ENCODE results near the gene FOSB. TPM values are rescaled to one million over a fixed set of nuclear protein-coding genes. Genes with fewer than 3 reads are reported as not detected.

The FOSB gene
- total and polyA plus RNA-seq, 2 donors (not counting 3 experiments of a cell fraction or from before 2014, with no cell fraction given) = 2.0 to 10.7 TPM

- H3K27ac ChIP-seq (ENCODE audit: insufficient read depth, low read depth, low read length) = no peak overlapping the region
- H3K4me1 ChIP-seq (ENCODE audit: control insufficient read depth, extremely low read depth, insufficient read depth, low read length) = peaks cover 17% of the 10 kb centered on the region
- no peaks in the 10 kb centered on the region for H4K20me1 ChIP-seq (replicated peaks; ENCODE audit: control insufficient read depth, extremely low read depth, insufficient read depth, low read length)
- H3K79me2 ChIP-seq (ENCODE audit: control insufficient read depth, insufficient read depth, low read length) = no peaks in the 10 kb centered on the region
- no peaks in the 10 kb centered on the region for H3K9me3 ChIP-seq (replicated peaks; ENCODE audit: control insufficient read depth, insufficient read depth, low read length)
- peak overlapping the region in 1 of 3 experiments; percentile 64 for H3K4me3 ChIP-seq (replicated peaks in 1 of 3; ENCODE audit: insufficient read depth in 1 of 3, low read depth in 1 of 3, low read length in 3 of 3)
- peak overlapping the region; percentile 28 for H3K4me2 ChIP-seq (ENCODE audit: insufficient read depth, low read length)
- peak overlapping the region; percentile 75 for H2AFZ ChIP-seq (ENCODE audit: low read depth, low read length)
- ChIA-PET CTCF (interaction anchor here (0.6 to 8.6 kb wide), 28 partner anchors 8 to 257 kb away, joined by 3 to 891 read pairs (median 8); partner anchors contain the start of genes FOSB, PPP1R13L, QPCTL and RTN2), POLR2A (interaction anchor here (1.6 kb wide), 1 partner anchor 38 kb away, joined by 17 read pairs; no protein-coding TSS in a partner anchor)
- no peak for TF ChIP-seq MAX (IDR thresholded peaks at IDR 0.05; ENCODE audit: insufficient read depth, insufficient read length)
- TF ChIP-seq EZH2 (IDR thresholded peaks at IDR 0.05; ENCODE audit: borderline replicate concordance, low read depth, low read length, severe bottlenecking) = no peak
- TF ChIP-seq FOS (IDR thresholded peaks at IDR 0.05; ENCODE audit: borderline replicate concordance, insufficient read depth, low read length) = no peak
- no peak for TF ChIP-seq GATA2 (IDR thresholded peaks at IDR 0.05; ENCODE audit: insufficient read depth, insufficient read length, low read depth, low read length)
- TF ChIP-seq POLR2A (IDR thresholded peaks at IDR 0.05; ENCODE audit: low read depth, low read length) = no peak
- TF ChIP-seq CTCF (IDR thresholded peaks at IDR 0.05; ENCODE audit: extremely low read depth in 1 of 2, insufficient read depth in 1 of 2, low read depth in 1 of 2, low read length in 2 of 2) = no peak
- TF ChIP-seq JUN (IDR thresholded peaks at IDR 0.05; ENCODE audit: borderline replicate concordance, insufficient read depth, insufficient read length, low read depth) = no peak
- TF ChIP-seq MYC (IDR thresholded peaks at IDR 0.05; ENCODE audit: low read depth, low read length) = no peak
- no peak for TF ChIP-seq POLR2AphosphoS5 (IDR thresholded peaks at IDR 0.05; ENCODE audit: insufficient read depth, low read depth, low read length)
- H3K9ac ChIP-seq (replicated peaks; ENCODE audit: extremely low read depth, insufficient read depth, low read length) = no peak overlapping the region
- DNase-seq (ENCODE audit: low read depth, low spot score) (no peak), FAIRE-seq (no peak)
- intact Hi-C loops (cut with micrococcal nuclease) = no loop called here
- no peaks in the 10 kb centered on the region for H3K36me3 ChIP-seq (ENCODE audit: control insufficient read depth in 2 of 2, extremely low read depth in 1 of 2, insufficient read depth in 2 of 2, low read length in 2 of 2)
- H3K9me1 ChIP-seq (replicated peaks; ENCODE audit: control insufficient read depth, extremely low read depth, insufficient read depth, low read length) = no peaks in the 10 kb centered on the region
- dilution Hi-C loops (cut with MboI; ENCODE audit: extremely low pct_ligation_motif_present, low sequenced_read_pairs) = no loop called here
- no TSS peak for BruUV-seq (replicated peaks)
- H3K27me3 ChIP-seq (ENCODE audit: control insufficient read depth in 2 of 2, insufficient read depth in 2 of 2, low read length in 2 of 2) = no peaks in the 10 kb centered on the region
Measured at GRCh38 chr19:45440259-45440638, 27.5 kb upstream of the FOSB start.

All from endothelial cell of umbilical vein (primary cell).